Vagina (tissue), 2 donors: Measurements from ENCODE around the gene SLC6A8. TPM values are rescaled to one million over a fixed set of nuclear protein-coding genes. Genes with fewer than 3 reads are reported as not detected.
"Not testable (repeated sequence)": the region's sequence is repeated elsewhere in the genome, so short reads cannot be mapped to it uniquely, and the experiment has no call there.

ENCODE experiments used
- DNase-seq, 2 donors: peaks; one replicate each; pipeline ENCODE4 v3.0.0-alpha.2; 2017; ENCODE audit errors: extremely low spot score in 2 of 2
- H3K27ac ChIP-seq: fragments of 200-600 bp; sonication (generic); one replicate; pipeline ENCODE4 v1.5.1; 2019
- H3K27me3 ChIP-seq: fragments of 200-600 bp; sonication (generic); one replicate; pipeline ENCODE4 v1.5.1; 2019
- H3K36me3 ChIP-seq, 2 donors: fragments of 200-600 bp; sonication (generic); one replicate each; pipeline ENCODE4 v1.5.1; 2017 to 2019
- H3K4me1 ChIP-seq: fragments of 200-600 bp; sonication (generic); one replicate; pipeline ENCODE4 v1.5.1; 2019
- H3K4me3 ChIP-seq, 2 donors: fragments of 200-600 bp; sonication (generic); 1 replicate in 1 of 2; 2 replicates in 1 of 2; pipeline ENCODE4 v1.5.1; 2016 to 2019
- H3K9me3 ChIP-seq: fragments of 200-600 bp; sonication (generic); one replicate; pipeline ENCODE4 v1.5.1; 2019
- CTCF ChIP-seq, 3 experiments: fragments of 450-650 bp in 2 of 3; fragments of 200-600 bp in 1 of 3; sonication (generic) in 1 of 3; IDR thresholded peaks; one replicate each; pipeline ENCODE4 v1.5.1; 2017 to 2019; ENCODE audit warnings: antibody characterized with exemption in 3 of 3, mild to moderate bottlenecking in 2 of 3, moderate library complexity in 2 of 3
- POLR2A ChIP-seq, 2 donors: fragments of 450-650 bp; IDR thresholded peaks; one replicate each; pipeline ENCODE4 v1.6.1; 2017; ENCODE audit warnings: antibody characterized with exemption in 2 of 2, mild to moderate bottlenecking in 2 of 2, moderate library complexity in 2 of 2
- POLR2AphosphoS5 ChIP-seq, 2 donors: sonication (generic); formaldehyde crosslinking; IDR thresholded peaks; one replicate each; pipeline ENCODE4 v1.9.0; 2017; ENCODE audit warnings: antibody characterized with exemption in 2 of 2, mild to moderate bottlenecking in 2 of 2, low read depth in 1 of 2; ENCODE audit not compliant: insufficient read depth in 1 of 2
- intact Hi-C: fragments of 100-400 bp; cut with DNase I; formaldehyde crosslinking; loops from one replicate; pipeline ENCODE4 v1.15.1; 2023
- total RNA-seq: library from RNA; depleted of rRNA; stranded (reverse); fragments of >200 nt; gene quantifications from one replicate; pipeline ENCODE4 v1.2.3, GENCODE V29; 2016

SLC6A8 gene
- total RNA-seq, 1 donor from 2014 or later = 29.2 TPM

GRCh38 chrX:153689654-153690465 lies 2.1 kb downstream of the SLC6A8 start:
- peaks cover 15% of the 10 kb centered on the region for H3K4me1 ChIP-seq
- peak overlapping the region; percentile 39 to 46 for H3K4me3 ChIP-seq
- no peak for TF ChIP-seq POLR2AphosphoS5 (IDR thresholded peaks at IDR 0.05; ENCODE audit: insufficient read depth in 1 of 2, low read depth in 1 of 2)
- no peak for TF ChIP-seq POLR2A (IDR thresholded peaks at IDR 0.05)
- no peak for TF ChIP-seq CTCF (IDR thresholded peaks at IDR 0.05)
- intact Hi-C loops = no loop called here
- no peaks in the 10 kb centered on the region for H3K36me3 ChIP-seq
- no peak overlapping the region for H3K27ac ChIP-seq
- H3K27me3 ChIP-seq = no peaks in the 10 kb centered on the region
- no peak for DNase-seq
- H3K9me3 ChIP-seq = no peaks in the 10 kb centered on the region

GRCh38 chrX:153690466-153690865 lies 2.7 kb downstream of the SLC6A8 start:
- Histone ChIP-seq H3K36me3 (no peaks in the 10 kb centered on the region), H3K4me1 (peaks cover 15% of the 10 kb centered on the region), H3K9me3 (no peaks in the 10 kb centered on the region), H3K27ac (no peak overlapping the region), H3K4me3 (no peak overlapping the region), H3K27me3 (no peaks in the 10 kb centered on the region)
- intact Hi-C loops = no loop called here
- no peak for DNase-seq
- no peak for TF ChIP-seq POLR2A (IDR thresholded peaks at IDR 0.05)
- TF ChIP-seq CTCF (IDR thresholded peaks at IDR 0.05) = no peak
- TF ChIP-seq POLR2AphosphoS5 (IDR thresholded peaks at IDR 0.05; ENCODE audit: insufficient read depth in 1 of 2, low read depth in 1 of 2) = no peak

GRCh38 chrX:153691032-153691827 lies 3.5 kb downstream of the SLC6A8 start:
- H3K9me3 ChIP-seq, DNase-seq, H3K4me3 ChIP-seq, H3K36me3 ChIP-seq, H3K27me3 ChIP-seq, H3K27ac ChIP-seq, intact Hi-C loops: not testable (repeated sequence)
- peaks cover 15% of the 10 kb centered on the region for H3K4me1 ChIP-seq

- intact Hi-C loops = no loop called here
- Histone ChIP-seq H3K36me3 (no peaks in the 10 kb centered on the region), H3K4me1 (peaks cover 11% of the 10 kb centered on the region), H3K4me3 (no peak overlapping the region), H3K9me3 (no peaks in the 10 kb centered on the region), H3K27ac (no peak overlapping the region), H3K27me3 (no peaks in the 10 kb centered on the region)
- no peak for DNase-seq
- no peak for TF ChIP-seq POLR2A (IDR thresholded peaks at IDR 0.05)
- no peak for TF ChIP-seq POLR2AphosphoS5 (IDR thresholded peaks at IDR 0.05; ENCODE audit: insufficient read depth in 1 of 2, low read depth in 1 of 2)
- TF ChIP-seq CTCF (IDR thresholded peaks at IDR 0.05) = no peak
Observed at GRCh38 chrX:153692003-153692402, 4.3 kb downstream of the SLC6A8 start.

GRCh38 chrX:153692611-153693156 lies 5.0 kb downstream of the SLC6A8 start:
- H3K27ac ChIP-seq = no peak overlapping the region
- peaks cover 8% of the 10 kb centered on the region for H3K4me1 ChIP-seq
- intact Hi-C loops = no loop called here
- TF ChIP-seq POLR2A (IDR thresholded peaks at IDR 0.05) = no peak
- no peak for TF ChIP-seq POLR2AphosphoS5 (IDR thresholded peaks at IDR 0.05; ENCODE audit: insufficient read depth in 1 of 2, low read depth in 1 of 2)
- no peak for TF ChIP-seq CTCF (IDR thresholded peaks at IDR 0.05)
- H3K36me3 ChIP-seq = no peaks in the 10 kb centered on the region
- H3K27me3 ChIP-seq = no peaks in the 10 kb centered on the region
- no peaks in the 10 kb centered on the region for H3K9me3 ChIP-seq
- no peak for DNase-seq
- H3K4me3 ChIP-seq = no peak overlapping the region
